ENCODE data around the gene NNAT. TPM values are rescaled to one million over a fixed set of nuclear protein-coding genes. Genes with fewer than 3 reads are reported as not detected.

Gene NNAT
- total and polyA plus RNA-seq, 2 of the 8 experiments (the other 6 are each of a cell fraction or from before 2014, with no cell fraction given): 66.8 to 175 TPM

DNA sequence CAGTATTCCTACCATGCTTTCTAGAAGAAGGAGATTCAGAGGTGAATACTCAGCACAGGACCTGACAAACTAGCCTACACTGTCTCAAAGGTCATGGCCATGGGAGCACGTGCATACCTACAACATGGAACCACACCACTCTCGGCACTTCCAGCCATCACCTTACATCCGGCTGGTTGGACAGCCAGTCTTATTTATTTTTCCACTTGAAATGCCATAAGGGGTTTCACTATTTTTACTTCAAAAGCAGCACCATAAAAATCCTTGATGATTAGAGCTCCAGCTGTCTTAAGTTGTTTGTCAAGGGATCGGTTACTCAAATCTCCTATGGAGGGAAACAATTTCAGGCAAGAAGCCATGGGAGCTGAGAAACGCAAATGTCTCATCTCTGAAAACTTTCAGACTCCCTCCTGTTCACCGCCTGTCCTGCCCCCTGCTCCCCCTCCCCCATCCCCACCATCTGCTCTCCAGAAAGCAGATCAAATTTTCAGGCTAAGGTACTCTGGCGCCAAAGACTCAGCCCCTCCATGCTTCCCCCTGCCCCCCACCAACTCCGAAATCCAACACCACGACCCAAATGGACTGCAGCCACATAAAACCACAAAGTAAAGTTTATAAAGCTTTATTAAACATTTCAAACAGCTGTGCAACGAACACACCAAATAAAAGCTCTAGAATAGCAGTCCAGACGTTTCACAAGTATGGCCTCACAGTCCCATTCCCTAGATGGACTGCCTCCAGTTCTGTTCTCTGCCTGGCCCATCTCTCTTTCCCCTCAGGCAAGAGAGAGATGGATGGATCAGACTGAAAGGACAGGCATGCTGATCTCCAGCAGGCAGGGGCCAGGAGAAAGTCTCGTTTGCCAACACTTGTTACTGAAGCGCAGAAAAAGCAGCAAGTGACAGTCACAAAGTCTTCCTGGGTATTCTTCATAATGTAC, 4.0 kb upstream of the NNAT start:
- Histone ChIP-seq H2BK120ac (replicated peaks; ENCODE audit: low read depth, low read length) (no peak overlapping the region), H3K14ac (ENCODE audit: insufficient read length) (no peak overlapping the region), H3K79me1 (ENCODE audit: low read depth, low read length) (peaks cover 32% of the 10 kb centered on the region), H4K20me1 (replicated peaks in 1 of 2; ENCODE audit: control insufficient read depth in 1 of 2, insufficient read depth in 2 of 2, low read length in 2 of 2) (peaks cover 0 to 26% of the 10 kb centered on the region in 2 experiments), H3K18ac (ENCODE audit: extremely low read depth, low read length) (no peak overlapping the region), H2BK12ac (ENCODE audit: low read depth, low read length) (0 out of 2 replicates have a peak overlapping the region, but pooled peaks have one; percentile 13), H2BK5ac (ENCODE audit: low read depth, low read length) (no peak overlapping the region; the same call in 1 of the 2 replicates), H2BK20ac (ENCODE audit: low read length) (no peak overlapping the region), H3K56ac (replicated peaks; ENCODE audit: insufficient read length, low read depth, low read length) (no peak overlapping the region), H3K4me1 (replicated peaks in 1 of 4; ENCODE audit: control insufficient read depth in 3 of 4, insufficient read depth in 4 of 4, low read length in 3 of 4) (peaks cover 6 to 27% (median 21%) of the 10 kb centered on the region in 4 experiments; a peak in 6 of 7 replicates), H3K79me2 (ENCODE audit: control insufficient read depth in 1 of 2, insufficient read depth in 2 of 2, low read length in 2 of 2) (peaks cover 0 to 67% of the 10 kb centered on the region in 2 experiments; a peak in 3 of 4 replicates), H3K27ac (ENCODE audit: low read depth, low read length) (no peak overlapping the region), H3K4me2 (ENCODE audit: insufficient read depth in 1 of 2, low read depth in 2 of 2, low read length in 2 of 2) (no peak overlapping the region), H4K91ac (replicated peaks; ENCODE audit: insufficient read length, low read length) (no peak overlapping the region), H3K27me3 (replicated peaks in 1 of 4; ENCODE audit: control insufficient read depth in 3 of 4, extremely low read depth in 1 of 4, insufficient read depth in 3 of 4, low read length in 3 of 4) (no peaks in the 10 kb centered on the region), H3K9me3 (ENCODE audit: insufficient read depth in 2 of 2, low read depth in 1 of 2, low read length in 1 of 2) (peaks cover 0 to 5% of the 10 kb centered on the region in 2 experiments; a peak in 1 of 4 replicates), H2AK5ac (ENCODE audit: low read depth, low read length) (no peak overlapping the region), H2AFZ (ENCODE audit: low read length) (no peak overlapping the region), H3K9ac (replicated peaks in 1 of 4; ENCODE audit: extremely low read depth in 1 of 4, low read depth in 3 of 4, low read length in 3 of 4) (no peak overlapping the region), H3K4me3 (ENCODE audit: extremely low read depth in 1 of 4, insufficient read depth in 2 of 4, low read depth in 3 of 4, low read length in 4 of 4) (no peak overlapping the region), H3K4ac (replicated peaks; ENCODE audit: insufficient read length, low read depth, low read length) (no peak overlapping the region), H3K23ac (ENCODE audit: insufficient read length) (no peak overlapping the region), H4K8ac (ENCODE audit: extremely low read depth, insufficient read depth, low read length) (no peak overlapping the region), H3K23me2 (ENCODE audit: low read depth, low read length) (no peaks in the 10 kb centered on the region; the same call in 1 of the 2 replicates), H2BK15ac (ENCODE audit: low read length) (no peak overlapping the region), H3K36me3 (ENCODE audit: control insufficient read depth in 2 of 4, insufficient read depth in 4 of 4, low read length in 3 of 4) (peaks cover 2 to 27% (median 13%) of the 10 kb centered on the region in 4 experiments; a peak in 6 of 8 replicates), H4K5ac (ENCODE audit: insufficient read length, low read depth, low read length) (no peak overlapping the region)
- no peak for DNase-seq (ENCODE audit: low read depth in 1 of 2, low spot score in 2 of 2)
- ChIA-PET CTCF (ENCODE audit: partially characterized antibody) (interaction anchor here (0.7 to 3.0 kb wide), 6 partner anchors 11 to 133 kb away, joined by 3 to 9 read pairs (median 4); no protein-coding TSS in a partner anchor), POLR2A (ENCODE audit: partially characterized antibody) (interaction anchor here (1.0 to 8.2 kb wide), 2 partner anchors 11 to 25 kb away, joined by 3 to 116 read pairs; no protein-coding TSS in a partner anchor)
- 86% methylated on average over 10 of the region's 13 CpGs; no CpG with 5 or more reads in 1 of the 2 experiments for WGBS, 2 experiments (ENCODE audit: extremely low coverage in 1 of 2, insufficient coverage in 1 of 2, insufficient read length in 1 of 2, insufficient replicate concordance in 2 of 2, low coverage in 1 of 2, low lambda C conversion rate in 2 of 2, missing lambda C conversion rate in 1 of 2)
- no peak for FAIRE-seq
- no peak for TF ChIP-seq CEBPB (IDR thresholded peaks at IDR 0.05; ENCODE audit: low read depth, low read length)
- TF ChIP-seq TAF7 (optimal IDR thresholded peaks at IDR 0.05; ENCODE audit: borderline replicate concordance, low read depth, low read length): no peak
- TF ChIP-seq CBX8 (IDR thresholded peaks at IDR 0.05; ENCODE audit: borderline replicate concordance, low read depth, low read length): no peak
- no peak for TF ChIP-seq GTF2F1 (IDR thresholded peaks at IDR 0.05; ENCODE audit: borderline replicate concordance, low read depth, low read length)
- TF ChIP-seq SIX5 (IDR thresholded peaks at IDR 0.05; ENCODE audit: low read depth, low read length): no peak
- TF ChIP-seq CHD1 (IDR thresholded peaks at IDR 0.05; ENCODE audit: low read depth, low read length): no peak
- TF ChIP-seq SP1 (IDR thresholded peaks at IDR 0.05; ENCODE audit: low read depth, low read length): no peak
- no peak for TF ChIP-seq GABPA (IDR thresholded peaks at IDR 0.05; ENCODE audit: borderline replicate concordance, insufficient read depth, low read length)
- no peak for TF ChIP-seq BACH1 (IDR thresholded peaks at IDR 0.05; ENCODE audit: low read length)
- no peak for TF ChIP-seq RNF2 (IDR thresholded peaks at IDR 0.05; ENCODE audit: borderline replicate concordance, low read depth, low read length, missing control alignments, poor library complexity, severe bottlenecking)
- TF ChIP-seq POU5F1 (IDR thresholded peaks at IDR 0.05; ENCODE audit: low read depth, low read length): no peak
